ENCODE measurements around the gene STK24. TPM values are rescaled to one million over a fixed set of nuclear protein-coding genes. Genes with fewer than 3 reads are reported as not detected.

Gene STK24
- total and polyA plus RNA-seq, 2 of the 8 experiments (the other 6 are each of a cell fraction or from before 2014, with no cell fraction given), result 62.8 to 143 TPM

DNA sequence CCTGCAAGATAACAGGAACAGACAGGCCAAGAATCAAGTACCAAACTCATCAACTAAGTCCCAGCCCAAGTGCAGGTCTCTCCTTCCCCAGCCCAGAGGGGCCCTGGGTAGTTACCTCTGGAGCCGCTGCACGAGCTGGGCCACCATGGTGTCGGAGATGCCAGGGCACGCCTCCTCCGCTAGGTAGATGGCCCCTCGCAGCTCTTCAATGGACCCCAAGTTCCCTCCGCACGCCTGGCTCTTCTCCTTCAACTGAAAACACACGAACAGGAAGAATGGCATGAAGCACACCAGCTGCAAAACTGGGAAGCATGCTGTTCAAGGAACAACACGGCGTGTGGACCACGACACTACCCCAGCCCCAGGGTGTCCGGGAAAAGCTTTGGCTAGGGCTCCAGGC is 119.9 kb downstream of the STK24 start:
- no peak overlapping the region for H3K18ac ChIP-seq (ENCODE audit: extremely low read depth, low read length)
- no peaks in the 10 kb centered on the region for H3K4me1 ChIP-seq (replicated peaks in 1 of 4; ENCODE audit: control insufficient read depth in 3 of 4, insufficient read depth in 4 of 4, low read length in 3 of 4)
- no peaks in the 10 kb centered on the region for H3K9me3 ChIP-seq (ENCODE audit: insufficient read depth in 2 of 2, low read depth in 1 of 2, low read length in 1 of 2)
- no peak overlapping the region for H2BK12ac ChIP-seq (ENCODE audit: low read depth, low read length)
- no peak overlapping the region for H4K5ac ChIP-seq (ENCODE audit: insufficient read length, low read depth, low read length)
- no peak overlapping the region for H2AFZ ChIP-seq (ENCODE audit: low read length)
- H3K4me3 ChIP-seq (ENCODE audit: extremely low read depth in 1 of 4, insufficient read depth in 2 of 4, low read depth in 3 of 4, low read length in 4 of 4), result no peak overlapping the region
- H2BK15ac ChIP-seq (ENCODE audit: low read length), result no peak overlapping the region
- H3K23me2 ChIP-seq (ENCODE audit: low read depth, low read length), result no peaks in the 10 kb centered on the region
- no peak overlapping the region for H3K56ac ChIP-seq (replicated peaks; ENCODE audit: insufficient read length, low read depth, low read length)
- H3K4ac ChIP-seq (replicated peaks; ENCODE audit: insufficient read length, low read depth, low read length), result no peak overlapping the region
- peaks cover 2% of the 10 kb centered on the region; the same call in 1 of the 2 replicates for H3K79me1 ChIP-seq (ENCODE audit: low read depth, low read length)
- 90% methylated on average over 11 of the region's 13 CpGs; no CpG with 5 or more reads in 1 of the 2 experiments for WGBS, 2 experiments (ENCODE audit: extremely low coverage in 1 of 2, insufficient coverage in 1 of 2, insufficient read length in 1 of 2, insufficient replicate concordance in 2 of 2, low coverage in 1 of 2, low lambda C conversion rate in 2 of 2, missing lambda C conversion rate in 1 of 2)
- H2BK20ac ChIP-seq (ENCODE audit: low read length), result no peak overlapping the region
- H3K79me2 ChIP-seq (ENCODE audit: control insufficient read depth in 1 of 2, insufficient read depth in 2 of 2, low read length in 2 of 2), result no peaks in the 10 kb centered on the region; a peak in 1 of 4 replicates
- FAIRE-seq, result no peak
- no peak overlapping the region for H3K9ac ChIP-seq (replicated peaks in 1 of 4; ENCODE audit: extremely low read depth in 1 of 4, low read depth in 3 of 4, low read length in 3 of 4)
- H4K91ac ChIP-seq (replicated peaks; ENCODE audit: insufficient read length, low read length), result no peak overlapping the region
- no peaks in the 10 kb centered on the region for H3K27me3 ChIP-seq (replicated peaks in 1 of 4; ENCODE audit: control insufficient read depth in 3 of 4, extremely low read depth in 1 of 4, insufficient read depth in 3 of 4, low read length in 3 of 4)
- H3K4me2 ChIP-seq (ENCODE audit: insufficient read depth in 1 of 2, low read depth in 2 of 2, low read length in 2 of 2), result no peak overlapping the region
- no peak overlapping the region for H2AK5ac ChIP-seq (ENCODE audit: low read depth, low read length)
- H2BK5ac ChIP-seq (ENCODE audit: low read depth, low read length), result no peak overlapping the region
- H3K36me3 ChIP-seq (ENCODE audit: control insufficient read depth in 2 of 4, insufficient read depth in 4 of 4, low read length in 3 of 4), result peaks cover 8 to 73% (median 28%) of the 10 kb centered on the region in 4 experiments; a peak in 7 of 8 replicates
- no peak overlapping the region for H3K14ac ChIP-seq (ENCODE audit: insufficient read length)
- ChIA-PET CTCF (ENCODE audit: partially characterized antibody) (interaction anchor here (0.7 to 6.2 kb wide), 10 partner anchors 9 to 814 kb away, joined by 3 to 49 read pairs (median 4); no protein-coding TSS in a partner anchor), POLR2A (ENCODE audit: partially characterized antibody) (no interaction called here)
- no peak overlapping the region for H4K8ac ChIP-seq (ENCODE audit: extremely low read depth, insufficient read depth, low read length)
- no peak overlapping the region for H2BK120ac ChIP-seq (replicated peaks; ENCODE audit: low read depth, low read length)
- peaks cover 5 to 14% of the 10 kb centered on the region in 2 experiments for H4K20me1 ChIP-seq (replicated peaks in 1 of 2; ENCODE audit: control insufficient read depth in 1 of 2, insufficient read depth in 2 of 2, low read length in 2 of 2)
- no peak overlapping the region for H3K23ac ChIP-seq (ENCODE audit: insufficient read length)
- DNase-seq (ENCODE audit: low read depth in 1 of 2, low spot score in 2 of 2), result no peak
- H3K27ac ChIP-seq (ENCODE audit: low read depth, low read length), result no peak overlapping the region
- no peak for TF ChIP-seq ZNF274 (IDR thresholded peaks at IDR 0.05; ENCODE audit: borderline replicate concordance, extremely low read depth, low read length)
- no peak for TF ChIP-seq SIN3A (conservative IDR thresholded peaks at IDR 0.05 in 1 of 2, IDR thresholded peaks at IDR 0.05 in 1 of 2; ENCODE audit: low read depth in 1 of 2, low read length in 2 of 2)
- TF ChIP-seq ASH2L (IDR thresholded peaks at IDR 0.05; ENCODE audit: low read length), result no peak
- no peak for TF ChIP-seq RXRA (IDR thresholded peaks at IDR 0.05; ENCODE audit: insufficient read depth, low read depth, low read length)
- no peak for TF ChIP-seq TAF1 (IDR thresholded peaks at IDR 0.05; ENCODE audit: low read depth, low read length)
- TF ChIP-seq TAF7 (optimal IDR thresholded peaks at IDR 0.05; ENCODE audit: borderline replicate concordance, low read depth, low read length), result no peak
- no peak for TF ChIP-seq RAD21 (IDR thresholded peaks at IDR 0.05 in 1 of 2, conservative IDR thresholded peaks at IDR 0.05 in 1 of 2; ENCODE audit: low read depth in 2 of 2, low read length in 2 of 2)
- TF ChIP-seq CBX8 (IDR thresholded peaks at IDR 0.05; ENCODE audit: borderline replicate concordance, low read depth, low read length), result no peak
- no peak for TF ChIP-seq CEBPB (IDR thresholded peaks at IDR 0.05; ENCODE audit: low read depth, low read length)
- no peak for TF ChIP-seq HDAC6 (IDR thresholded peaks at IDR 0.05; ENCODE audit: low read depth, low read length)
- no peak for TF ChIP-seq CBX5 (IDR thresholded peaks at IDR 0.05; ENCODE audit: low read depth, low read length)
- no peak for TF ChIP-seq BRCA1 (IDR thresholded peaks at IDR 0.05; ENCODE audit: low read depth, low read length)
- TF ChIP-seq, protein P1, sequence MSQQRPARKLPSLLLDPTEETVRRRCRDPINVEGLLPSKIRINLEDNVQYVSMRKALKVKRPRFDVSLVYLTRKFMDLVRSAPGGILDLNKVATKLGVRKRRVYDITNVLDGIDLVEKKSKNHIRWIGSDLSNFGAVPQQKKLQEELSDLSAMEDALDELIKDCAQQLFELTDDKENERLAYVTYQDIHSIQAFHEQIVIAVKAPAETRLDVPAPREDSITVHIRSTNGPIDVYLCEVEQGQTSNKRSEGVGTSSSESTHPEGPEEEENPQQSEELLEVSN (IDR thresholded peaks at IDR 0.05), result no peak
